Panc1 (cell line): Measurements from ENCODE around the gene FEV. TPM values are rescaled to one million over a fixed set of nuclear protein-coding genes. Genes with fewer than 3 reads are reported as not detected.

Experiments
- ATAC-seq: fragments of 200-7000 bp; cut with Tn5 transposase; 2 replicates; pipeline ENCODE4 v1.9.1; 2020; ENCODE audit warnings: mild to moderate bottlenecking, moderate library complexity
- BruUV-seq: library from RNA; stranded (reverse); fragments of 400-500 nt; replicated peaks from 2 replicates; lab custom pipeline; 2021; lab: Mats Ljungman, UMichigan
- CTCF ChIA-PET: fragments of 300-600 bp; sonication (Branson Sonifier 250); formaldehyde crosslinking; loops from one replicate; lab custom pipeline; 2022; ENCODE audit warnings: antibody characterized with exemption; lab: Charles Lee
- POLR2A ChIA-PET: fragments of 300-600 bp; sonication (Branson Sonifier 250); formaldehyde crosslinking; loops from one replicate; lab custom pipeline; 2022; ENCODE audit warnings: antibody characterized with exemption; lab: Charles Lee
- DNase-seq: peaks from one replicate; pipeline ENCODE4 v3.0.0-alpha.2; 2010; ENCODE audit warnings: low read depth, low spot score
- H3K27ac ChIP-seq: 2 replicates; pipeline ENCODE4 v1.5.1; 2011; ENCODE audit warnings: mild to moderate bottlenecking, low read length, inconsistent platforms
- H3K27me3 ChIP-seq: fragments of 200-500 bp; sonication (Bioruptor generic); 2 replicates; pipeline ENCODE4 v1.6.0; 2014; ENCODE audit warnings: low read length, inconsistent platforms; ENCODE audit not compliant: control insufficient read depth, insufficient read depth
- H3K36me3 ChIP-seq: fragments of 200-500 bp; sonication (Bioruptor generic); 2 replicates; pipeline ENCODE4 v1.5.1; 2014; ENCODE audit warnings: inconsistent platforms, mild to moderate bottlenecking, low read length, moderate library complexity; ENCODE audit not compliant: control insufficient read depth, insufficient read depth
- H3K4me1 ChIP-seq: 2 replicates; pipeline ENCODE4 v1.5.1; 2011; ENCODE audit warnings: inconsistent platforms, mild to moderate bottlenecking, low read length, moderate library complexity; ENCODE audit not compliant: control insufficient read depth, insufficient read depth
- H3K4me3 ChIP-seq, 2 experiments: 2 replicates each; pipeline ENCODE4 v1.5.1; 2011 to 2012; ENCODE audit warnings: low read depth in 2 of 2, low read length in 2 of 2, mild to moderate bottlenecking in 2 of 2, inconsistent platforms in 1 of 2, moderate library complexity in 1 of 2
- H3K9me3 ChIP-seq: fragments of 200-500 bp; sonication (Bioruptor generic); 2 replicates; pipeline ENCODE4 v1.5.1; 2014; ENCODE audit warnings: low read depth, mild to moderate bottlenecking, inconsistent platforms, low read length, moderate library complexity; ENCODE audit not compliant: control insufficient read depth, insufficient read depth
- POLR2AphosphoS5 ChIP-seq: IDR thresholded peaks from 2 replicates; pipeline ENCODE4 v1.6.1; 2012; ENCODE audit warnings: mild to moderate bottlenecking, low read depth, low read length, moderate library complexity
- REST ChIP-seq, 2 experiments: IDR thresholded peaks; 2 replicates each; pipeline ENCODE4 v1.6.1; 2011 to 2012; ENCODE audit warnings: low read depth in 2 of 2, control low read depth in 1 of 2, low read length in 1 of 2, mild to moderate bottlenecking in 1 of 2, moderate library complexity in 1 of 2; ENCODE audit not compliant: insufficient read depth in 1 of 2
- SIN3A ChIP-seq: IDR thresholded peaks from 2 replicates; pipeline ENCODE4 v1.6.1; 2012; ENCODE audit warnings: low read depth, mild to moderate bottlenecking, low read length, moderate library complexity, borderline replicate concordance; ENCODE audit not compliant: insufficient read depth
- TCF7L2 ChIP-seq: IDR thresholded peaks from 2 replicates; pipeline ENCODE4 v1.6.1; 2011; ENCODE audit warnings: mild to moderate bottlenecking, low read depth, low read length, inconsistent platforms
- in situ Hi-C: cut with HindIII; loops from 2 replicates; pipeline ENCODE4 v1.10.0; 2016; ENCODE audit warnings: low sequenced_read_pairs, low pct_unique_long_range_greater_than_20kb
- intact Hi-C: fragments of 100-400 bp; cut with micrococcal nuclease; formaldehyde crosslinking; loops from one replicate; pipeline ENCODE4 v1.10.0; 2022; ENCODE audit not compliant: unreplicated experiment
- total RNA-seq: library from RNA; stranded (reverse); gene quantifications from one replicate; pipeline ENCODE4 v1.2.1, GENCODE V29; 2021; ENCODE audit not compliant: unreplicated experiment
- TF ChIP-seq, protein P1 (sequence below): fragments of 450-650 bp; IDR thresholded peaks from 2 replicates; pipeline ENCODE4 v1.5.1; 2017; ENCODE audit warnings: mild to moderate bottlenecking

The FEV gene
- total RNA-seq, 1 experiment from 2014 or later: not detected

- no peak for DNase-seq
- Histone ChIP-seq H3K9me3 (no peaks in the 10 kb centered on the region), H3K27me3 (no peaks in the 10 kb centered on the region), H3K36me3 (no peaks in the 10 kb centered on the region), H3K27ac (no peak overlapping the region), H3K4me3 (no peak overlapping the region), H3K4me1 (no peaks in the 10 kb centered on the region)
- ATAC-seq: no peak
- no peak for TF ChIP-seq SIN3A
- TF ChIP-seq REST (IDR thresholded peaks at IDR 0.05; ENCODE audit: insufficient read depth in 1 of 2, low read depth in 2 of 2, low read length in 1 of 2): no peak
- no peak for TF ChIP-seq POLR2AphosphoS5
- TF ChIP-seq, protein P1, sequence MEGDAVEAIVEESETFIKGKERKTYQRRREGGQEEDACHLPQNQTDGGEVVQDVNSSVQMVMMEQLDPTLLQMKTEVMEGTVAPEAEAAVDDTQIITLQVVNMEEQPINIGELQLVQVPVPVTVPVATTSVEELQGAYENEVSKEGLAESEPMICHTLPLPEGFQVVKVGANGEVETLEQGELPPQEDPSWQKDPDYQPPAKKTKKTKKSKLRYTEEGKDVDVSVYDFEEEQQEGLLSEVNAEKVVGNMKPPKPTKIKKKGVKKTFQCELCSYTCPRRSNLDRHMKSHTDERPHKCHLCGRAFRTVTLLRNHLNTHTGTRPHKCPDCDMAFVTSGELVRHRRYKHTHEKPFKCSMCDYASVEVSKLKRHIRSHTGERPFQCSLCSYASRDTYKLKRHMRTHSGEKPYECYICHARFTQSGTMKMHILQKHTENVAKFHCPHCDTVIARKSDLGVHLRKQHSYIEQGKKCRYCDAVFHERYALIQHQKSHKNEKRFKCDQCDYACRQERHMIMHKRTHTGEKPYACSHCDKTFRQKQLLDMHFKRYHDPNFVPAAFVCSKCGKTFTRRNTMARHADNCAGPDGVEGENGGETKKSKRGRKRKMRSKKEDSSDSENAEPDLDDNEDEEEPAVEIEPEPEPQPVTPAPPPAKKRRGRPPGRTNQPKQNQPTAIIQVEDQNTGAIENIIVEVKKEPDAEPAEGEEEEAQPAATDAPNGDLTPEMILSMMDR: no peak
- TF ChIP-seq TCF7L2: no peak
- ChIA-PET POLR2A (no interaction called here), CTCF (no interaction called here)
- in situ Hi-C loops: no loop called here
- intact Hi-C loops: loop anchor here (10.0 kb wide), 1 partner anchor 133 kb away; no protein-coding TSS in a partner anchor
- BruUV-seq: no TSS peak
These were observed 37.1 kb upstream of the FEV start for GRCh38 chr2:219022041-219022440.

DNA sequence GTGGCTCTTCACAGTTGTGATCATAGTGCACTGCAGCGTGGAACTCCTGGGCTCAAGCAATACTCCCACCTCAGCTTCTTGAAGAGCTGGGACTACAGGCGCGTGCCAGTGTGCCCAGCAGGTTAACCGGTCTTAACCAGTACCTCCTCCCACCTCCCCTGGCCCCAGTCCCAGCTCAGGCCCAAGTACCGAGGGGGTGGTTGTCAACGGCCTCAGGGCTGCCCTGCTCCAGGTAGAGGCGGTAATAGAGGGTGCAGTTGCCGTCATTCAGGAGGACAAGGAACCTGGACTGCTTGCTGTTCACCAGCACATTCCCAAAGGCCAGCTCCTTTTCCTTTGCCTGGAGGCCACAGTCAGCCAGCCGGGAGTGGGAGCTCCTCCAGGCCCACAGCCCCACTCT lies 36.6 kb upstream of the FEV start:
- no peak overlapping the region for H3K27ac ChIP-seq
- in situ Hi-C loops: no loop called here
- no TSS peak for BruUV-seq
- ChIA-PET POLR2A (no interaction called here), CTCF (interaction anchor here (0.6 kb wide), 1 partner anchor 190 kb away, joined by 5 read pairs; no protein-coding TSS in a partner anchor)
- DNase-seq: no peak
- no peaks in the 10 kb centered on the region for H3K27me3 ChIP-seq
- H3K36me3 ChIP-seq: no peaks in the 10 kb centered on the region
- TF ChIP-seq SIN3A (no peak), TCF7L2 (no peak), REST (IDR thresholded peaks at IDR 0.05; ENCODE audit: insufficient read depth in 1 of 2, low read depth in 2 of 2, low read length in 1 of 2) (no peak), POLR2AphosphoS5 (no peak)
- TF ChIP-seq, protein P1: no peak
- ATAC-seq: no peak
- intact Hi-C loops: loop anchor here (10.0 kb wide), 1 partner anchor 133 kb away; no protein-coding TSS in a partner anchor
- H3K4me1 ChIP-seq: no peaks in the 10 kb centered on the region
- H3K4me3 ChIP-seq: no peak overlapping the region
- H3K9me3 ChIP-seq: no peaks in the 10 kb centered on the region
